HG03066 (cell line): ENCODE data around the gene CWC27.
"Not testable (repeated sequence)": the region's sequence is repeated elsewhere in the genome, so short reads cannot be mapped to it uniquely, and the experiment has no call there.

Source experiments
- ATAC-seq: cut with Tn5 transposase; IDR thresholded peaks from one replicate; pipeline ENCODE4 v1.9.1; 2021; ENCODE audit warnings: low read depth; ENCODE audit not compliant: unreplicated experiment

CWC27 gene

DNA sequence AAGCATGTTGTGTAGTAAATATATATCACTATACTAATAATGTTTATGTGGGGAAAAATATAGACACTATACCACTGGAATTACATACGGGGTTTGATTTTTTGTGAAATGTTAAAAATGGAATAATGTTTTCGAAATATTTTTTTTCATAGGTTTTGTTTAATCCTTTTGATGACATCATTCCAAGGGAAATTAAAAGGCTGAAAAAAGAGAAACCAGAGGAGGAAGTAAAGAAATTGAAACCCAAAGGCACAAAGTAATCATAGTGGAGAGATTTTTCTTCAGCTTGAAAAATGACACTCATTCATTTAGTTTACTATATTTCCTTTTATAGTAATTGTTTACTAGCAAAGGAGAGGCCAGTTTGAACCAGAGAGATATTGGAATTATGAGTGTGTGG is 17.6 kb downstream of the CWC27 start:
- no peak for ATAC-seq

DNA sequence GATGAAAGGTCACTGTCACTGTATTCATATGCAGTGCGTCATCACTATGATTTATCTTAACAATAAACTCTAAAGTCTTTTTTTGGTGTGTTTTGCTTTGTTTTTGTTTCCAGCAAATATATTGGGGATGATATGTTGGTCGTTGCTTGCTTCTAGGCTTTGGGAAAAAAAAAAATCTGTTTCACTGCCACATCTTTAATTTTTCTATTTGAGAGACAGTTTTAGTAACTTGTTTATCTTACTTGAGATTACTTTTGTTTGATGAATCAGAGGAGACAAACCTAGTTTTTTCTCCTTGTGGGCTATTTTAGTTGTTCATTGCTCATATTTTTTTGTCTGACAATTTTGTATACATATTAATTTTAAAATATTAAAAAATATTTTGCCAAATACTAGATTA is 19.4 kb downstream of the CWC27 start:
- ATAC-seq: no peak

DNA sequence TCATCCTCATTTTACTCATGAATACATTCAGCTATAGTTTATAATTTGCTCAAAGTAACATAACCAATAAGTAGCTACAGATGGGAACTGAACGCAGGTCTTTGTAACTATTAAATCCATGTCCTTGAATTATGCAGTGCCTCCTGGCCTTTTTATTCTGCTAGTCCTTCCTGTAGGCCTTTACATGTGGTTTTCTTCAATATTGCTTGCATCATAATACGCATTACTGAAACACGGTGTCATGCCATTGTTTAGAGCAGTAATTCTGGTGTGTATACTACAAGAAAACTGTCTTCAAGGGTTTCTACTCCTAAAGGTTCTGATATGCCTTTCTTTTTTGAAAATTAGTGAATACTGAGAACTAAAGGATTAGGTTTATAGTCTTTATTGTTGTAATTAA is 20.7 kb downstream of the CWC27 start:
- no peak for ATAC-seq

DNA sequence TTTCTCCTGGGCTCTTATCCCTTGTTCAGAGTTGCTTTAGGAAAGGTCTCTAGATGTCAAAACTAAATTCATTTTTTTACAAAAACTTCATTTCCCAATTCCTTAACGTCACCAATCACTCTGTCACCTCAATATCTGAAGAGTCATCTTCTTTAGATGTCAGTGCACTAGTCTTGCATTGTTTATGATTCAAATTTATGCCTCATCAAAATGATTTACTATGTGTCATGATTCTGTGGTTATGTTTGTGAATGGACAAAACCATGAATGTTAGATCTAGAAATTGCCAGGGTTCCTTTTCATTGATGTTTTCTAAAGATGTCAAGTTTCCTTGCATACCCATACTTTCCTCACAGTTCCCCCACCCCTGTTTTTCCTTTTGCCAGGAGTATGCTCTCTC is 21.5 kb downstream of the CWC27 start:
- no peak for ATAC-seq

DNA sequence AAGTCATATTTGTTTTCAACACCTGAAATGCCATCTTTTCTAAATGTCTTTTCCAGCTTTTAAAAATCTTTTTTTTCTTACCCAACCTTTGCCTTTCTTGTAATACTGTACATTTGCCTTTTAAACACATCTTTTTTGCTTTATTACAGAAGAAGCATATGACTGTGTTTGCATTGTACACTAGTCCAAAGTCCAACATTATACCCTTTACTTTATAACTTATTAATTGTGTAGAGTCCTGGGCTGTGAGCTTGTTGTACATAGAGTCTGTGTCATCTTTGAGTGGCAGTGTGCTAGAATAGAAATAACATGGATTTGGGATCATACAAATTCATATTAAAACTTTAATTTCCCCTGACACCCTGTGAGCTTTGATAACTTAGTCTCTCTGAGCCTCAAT is 23.7 kb downstream of the CWC27 start:
- ATAC-seq: no peak

DNA sequence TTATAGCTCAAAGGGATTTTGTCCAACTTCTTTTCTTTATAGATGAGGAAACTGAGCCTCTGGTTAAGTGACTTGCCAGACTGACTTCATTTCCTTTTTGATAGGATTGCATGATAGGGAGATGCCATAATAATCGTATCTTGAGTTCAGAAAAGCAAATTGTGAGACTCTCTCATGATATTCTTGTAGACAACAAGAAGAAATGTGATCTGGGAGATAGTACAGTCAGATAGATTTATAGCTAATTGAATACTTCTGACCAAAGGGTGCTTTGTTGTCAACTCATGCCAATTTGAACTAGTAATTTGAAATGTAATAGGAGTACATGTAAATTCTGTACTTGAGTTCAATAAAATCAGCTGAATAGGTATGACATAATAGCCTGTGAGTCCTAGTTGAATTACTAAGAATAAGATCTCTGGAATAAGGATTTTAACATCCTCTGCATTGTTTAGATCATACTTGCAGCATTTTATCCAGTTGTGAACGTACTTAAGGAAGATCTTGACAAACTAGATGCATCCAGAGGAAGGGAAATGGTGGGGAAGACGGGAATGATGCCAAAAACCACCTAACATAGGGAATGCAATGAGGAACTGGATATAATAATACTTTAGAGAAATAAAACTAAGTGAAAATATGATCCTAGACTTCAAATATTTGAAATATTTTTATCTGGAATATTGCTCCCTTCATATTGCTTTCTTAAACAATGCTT is 25.5 kb downstream of the CWC27 start:
- ATAC-seq: no peak

DNA sequence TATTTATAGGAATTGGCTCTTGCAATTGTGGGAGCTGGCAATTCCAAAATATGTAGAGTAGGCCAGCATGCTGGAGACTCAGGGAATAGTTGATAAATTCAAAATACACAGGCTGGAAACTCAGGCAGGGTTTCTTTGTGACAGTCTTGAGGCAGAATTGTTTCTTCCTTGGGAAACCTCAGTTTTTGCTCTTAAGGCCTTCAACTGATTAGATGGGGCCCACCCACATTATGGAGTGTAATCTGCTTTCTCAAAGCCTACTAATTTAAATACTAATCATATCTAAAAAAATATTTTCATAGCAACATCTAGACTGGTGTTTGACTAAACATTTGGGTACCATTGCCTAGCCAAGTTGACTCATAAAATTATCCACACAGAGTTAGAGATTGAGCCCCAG is 27.6 kb downstream of the CWC27 start:
- ATAC-seq: no peak

DNA sequence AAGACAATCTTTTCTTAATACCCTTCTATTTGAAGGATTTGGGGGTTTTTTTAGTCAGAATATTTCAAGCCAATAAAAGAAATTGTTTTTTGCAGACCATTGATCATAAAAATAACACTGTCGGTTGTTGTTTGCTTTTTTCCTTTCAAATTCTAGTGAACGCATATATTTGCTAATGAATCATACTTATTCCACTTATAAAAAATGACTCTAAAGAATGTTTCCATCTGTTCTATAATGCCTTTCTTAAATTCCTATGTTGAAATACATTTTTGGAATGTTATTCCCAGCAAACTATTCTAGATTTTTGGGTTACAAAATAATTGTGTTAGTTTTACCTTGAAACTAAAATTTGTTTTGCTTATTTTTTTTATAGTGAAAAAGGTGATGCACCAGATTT is 32.2 kb downstream of the CWC27 start:
- no peak for ATAC-seq

DNA sequence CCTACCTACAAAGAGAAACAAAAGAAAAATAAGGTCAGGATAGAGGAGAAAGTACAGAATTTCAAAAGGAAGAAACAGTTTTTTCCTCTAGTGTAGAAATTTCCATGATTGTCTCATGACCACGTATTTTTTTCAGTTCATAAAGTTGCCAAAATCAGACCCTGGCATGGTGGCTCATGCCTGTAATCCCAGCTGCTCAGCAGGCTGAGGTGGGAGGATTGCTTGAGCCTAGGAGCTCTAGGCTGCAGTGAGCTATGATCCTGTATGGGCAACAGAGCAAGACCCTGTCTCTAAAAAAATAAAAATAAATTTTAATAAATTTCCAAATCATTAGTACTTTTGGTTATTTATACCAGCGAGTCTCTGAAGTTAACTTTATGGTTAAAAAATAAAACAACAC is 37.8 kb downstream of the CWC27 start:
- no peak for ATAC-seq

DNA sequence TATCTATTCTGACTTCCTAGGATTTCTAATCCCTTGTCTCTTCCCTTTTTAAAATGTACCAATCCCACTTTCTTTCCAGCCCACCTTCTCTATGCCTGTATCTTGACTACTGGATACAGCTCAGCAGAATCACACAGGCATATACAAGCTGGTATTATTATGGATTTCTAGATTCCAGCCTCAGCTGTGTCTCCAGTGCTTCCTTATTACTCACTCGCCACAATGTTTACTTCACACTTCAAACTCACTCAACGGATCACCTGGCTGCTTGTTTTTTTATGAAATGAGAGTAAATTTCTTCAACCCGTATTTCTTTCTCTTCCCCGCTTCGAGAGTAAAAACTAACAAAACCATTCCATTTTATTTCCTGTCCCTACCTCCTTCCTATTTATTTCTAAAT is 38.8 kb downstream of the CWC27 start:
- no peak for ATAC-seq

DNA sequence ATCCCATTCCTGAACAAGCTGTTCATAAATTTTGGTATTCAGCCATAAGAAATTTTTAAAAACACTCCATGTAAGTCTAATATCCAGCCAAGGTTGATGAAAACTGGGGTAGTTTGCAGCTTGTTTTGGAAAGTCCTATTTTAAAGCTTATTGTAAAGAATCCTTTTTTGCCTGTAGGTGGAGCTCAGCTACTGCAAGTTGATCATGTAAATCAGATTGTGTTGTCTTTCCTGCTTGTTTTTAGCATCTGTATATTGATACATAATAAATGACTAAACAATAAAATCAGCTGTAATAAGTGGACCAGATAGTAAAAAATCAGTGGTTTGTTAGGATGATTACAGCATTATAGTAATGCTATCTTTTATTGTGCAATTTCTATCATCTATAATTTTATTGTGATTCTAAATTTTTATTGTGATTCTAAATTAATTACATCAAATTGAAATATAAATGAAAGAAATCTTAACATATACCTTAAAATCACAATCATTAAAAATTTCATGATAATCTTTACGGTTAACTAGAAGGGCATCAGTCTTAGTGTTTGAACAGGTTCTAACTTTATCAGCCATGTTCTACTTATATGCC is 42.4 kb downstream of the CWC27 start:
- ATAC-seq: no peak

DNA sequence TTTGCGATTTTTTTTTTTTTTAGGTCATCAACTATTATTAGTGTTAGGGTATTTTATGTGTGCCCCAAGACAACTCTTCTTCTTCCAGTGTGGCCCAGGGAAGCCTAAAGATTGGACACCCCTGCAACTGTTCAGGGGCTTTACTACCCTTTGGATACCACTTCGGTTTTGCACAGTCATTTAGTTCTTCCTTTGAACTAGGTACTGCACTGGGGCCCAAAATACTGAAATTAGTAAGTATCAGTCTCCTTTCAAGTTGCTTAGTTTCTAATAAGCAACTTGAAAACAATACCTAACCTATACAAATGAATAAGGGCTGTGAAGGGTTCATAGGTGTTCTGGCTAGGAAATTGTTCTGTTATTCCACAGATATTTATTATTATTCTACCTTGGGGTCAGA is 45.3 kb downstream of the CWC27 start:
- peak; percentile 87 for ATAC-seq

DNA sequence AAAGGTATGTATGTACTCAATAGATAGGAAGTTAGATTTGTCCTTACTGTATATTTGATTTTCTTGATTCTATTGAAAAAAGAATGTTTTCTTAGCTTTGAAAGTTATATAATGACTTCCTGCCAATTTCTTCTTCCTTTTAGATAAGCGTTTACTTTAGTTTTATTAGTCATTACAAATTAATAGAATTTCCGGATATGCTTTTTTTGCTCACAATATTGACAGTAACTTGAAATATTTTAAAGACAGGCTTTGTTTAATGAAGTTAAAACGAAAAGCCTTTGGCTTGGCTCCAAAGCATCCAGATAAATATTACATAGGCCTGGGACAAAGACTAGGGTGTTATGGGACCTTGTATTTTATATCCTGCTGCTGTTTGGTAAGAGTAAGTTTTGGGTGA is 49.5 kb downstream of the CWC27 start:
- ATAC-seq: no peak

DNA sequence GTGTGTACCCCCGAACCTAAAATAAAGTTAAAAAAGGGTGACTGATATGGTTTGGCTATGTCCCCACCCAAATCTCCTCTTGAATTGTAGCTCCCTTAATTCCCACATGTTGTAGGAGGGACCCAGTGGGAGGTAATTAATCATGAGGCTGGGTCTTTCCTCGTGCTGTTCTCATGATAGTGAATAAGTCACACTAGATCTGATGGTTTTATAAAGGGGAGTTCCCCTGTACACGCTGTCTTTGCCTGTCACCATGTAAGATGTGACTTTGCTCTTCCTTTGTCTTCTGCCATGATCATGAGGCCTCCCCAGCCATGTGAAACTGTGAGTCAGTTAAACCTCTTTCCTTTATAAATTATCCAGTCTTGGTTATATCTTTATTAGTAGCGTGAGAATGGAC is 50.6 kb downstream of the CWC27 start:
- ATAC-seq: not testable (repeated sequence)

DNA sequence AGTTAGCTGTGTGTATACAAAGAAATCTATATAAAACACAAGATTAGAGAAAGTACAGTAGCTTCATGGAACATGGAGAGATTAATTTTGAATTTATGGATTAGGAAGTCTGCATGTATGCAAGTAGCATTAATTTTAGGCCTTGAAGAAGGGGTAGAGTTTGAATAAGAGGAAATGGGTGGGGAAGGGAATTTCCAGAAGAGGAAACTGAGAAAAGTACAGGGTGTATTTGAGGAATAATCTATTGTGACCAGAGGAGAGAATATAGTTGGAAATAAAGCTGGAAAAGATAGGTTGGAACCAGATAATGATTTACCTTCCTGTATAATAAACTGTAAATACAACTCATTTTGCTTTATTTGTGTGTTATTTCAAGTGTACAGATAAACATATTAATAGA is 53.6 kb downstream of the CWC27 start:
- ATAC-seq: no peak

DNA sequence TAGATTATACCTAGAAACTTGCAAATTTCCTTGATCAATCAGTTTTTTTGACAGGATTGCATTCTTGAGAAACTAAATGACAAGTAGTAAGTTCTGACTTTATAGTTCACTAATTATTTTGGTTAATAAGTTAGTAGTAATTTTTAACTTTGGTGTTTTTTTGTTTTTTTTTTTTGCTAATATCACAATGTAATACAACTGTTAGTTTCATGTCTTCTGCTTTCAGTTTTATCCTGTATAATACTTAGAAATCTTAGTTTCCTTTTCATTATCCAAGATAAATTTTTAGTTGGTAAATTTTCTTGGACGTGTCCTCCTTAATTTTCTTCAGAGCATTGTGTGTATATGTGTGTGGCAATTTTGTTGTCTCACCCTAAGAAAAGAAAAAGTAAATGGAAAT is 57.8 kb downstream of the CWC27 start:
- no peak for ATAC-seq

DNA sequence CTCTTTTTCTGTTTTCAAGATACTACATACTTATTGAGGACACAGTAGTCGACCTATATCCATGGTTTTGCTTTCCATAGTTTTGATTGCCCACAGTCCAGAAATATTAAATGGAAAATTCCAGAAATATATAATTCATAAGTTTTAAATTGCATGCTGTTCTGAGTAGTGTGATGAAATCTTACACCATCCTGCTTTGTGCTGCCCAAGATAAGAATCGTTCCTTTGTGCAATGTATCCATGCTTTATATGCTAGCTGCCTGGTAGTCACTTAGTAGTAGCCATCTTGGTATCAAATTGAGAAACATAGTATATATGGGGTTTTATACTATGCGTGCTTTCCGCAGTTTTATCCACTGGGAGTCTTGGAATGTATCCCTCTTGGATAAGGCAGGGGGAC is 59.0 kb downstream of the CWC27 start:
- no peak for ATAC-seq

DNA sequence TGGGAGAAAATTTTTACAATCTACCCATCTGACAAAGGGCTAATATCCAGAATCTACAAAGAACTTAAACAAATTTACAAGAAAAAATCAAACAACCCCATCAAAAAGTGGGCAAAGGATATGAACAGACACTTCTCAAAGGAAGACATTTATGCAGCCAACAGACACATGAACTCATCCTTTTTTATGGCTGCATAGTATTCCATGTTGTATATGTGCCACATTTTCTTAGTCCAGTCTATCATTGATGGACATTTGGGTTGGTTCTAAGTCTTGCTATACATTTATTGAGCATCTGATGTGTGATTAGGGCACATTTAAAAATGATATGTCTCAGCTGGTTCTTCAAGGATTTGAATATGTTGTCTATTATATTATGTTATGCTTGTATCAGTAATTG is 61.9 kb downstream of the CWC27 start:
- ATAC-seq: not testable (repeated sequence)

DNA sequence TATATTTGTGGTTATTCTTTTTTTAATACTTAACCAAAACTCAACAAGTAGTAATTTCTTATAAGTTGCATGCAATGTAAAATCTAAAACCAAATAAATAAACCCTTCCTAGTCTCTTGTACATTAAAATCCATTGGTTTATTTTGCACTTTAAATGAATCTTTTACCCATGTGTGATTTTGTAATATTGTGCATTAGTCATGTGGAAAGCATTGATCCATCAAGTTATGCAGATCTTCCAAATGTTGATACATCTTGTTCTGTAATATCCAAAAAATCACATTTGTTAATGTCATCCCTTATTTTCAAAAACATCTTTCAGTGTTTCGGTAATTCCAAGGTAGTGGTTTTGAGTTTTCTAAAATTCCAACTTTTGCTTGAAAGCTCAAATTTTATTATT is 63.3 kb downstream of the CWC27 start:
- ATAC-seq: no peak

DNA sequence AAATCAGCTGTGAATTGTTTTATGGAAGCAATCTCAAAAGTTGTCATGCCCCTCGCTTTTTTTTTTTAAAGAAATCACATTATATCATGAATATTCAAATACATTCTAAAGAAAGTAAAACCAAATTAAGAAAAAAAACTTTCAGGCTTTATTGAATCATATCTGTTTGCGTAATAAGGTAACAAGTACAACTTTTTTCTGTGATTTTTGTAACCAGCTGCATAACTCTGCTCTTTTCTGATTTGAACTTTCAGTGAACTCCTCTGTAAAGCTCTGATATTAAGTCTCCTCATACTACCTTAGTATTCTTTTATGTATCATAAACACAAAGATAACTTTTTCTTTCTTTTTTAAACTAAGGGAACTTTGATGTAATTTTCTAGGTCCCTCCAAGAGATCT is 65.3 kb downstream of the CWC27 start:
- no peak for ATAC-seq

DNA sequence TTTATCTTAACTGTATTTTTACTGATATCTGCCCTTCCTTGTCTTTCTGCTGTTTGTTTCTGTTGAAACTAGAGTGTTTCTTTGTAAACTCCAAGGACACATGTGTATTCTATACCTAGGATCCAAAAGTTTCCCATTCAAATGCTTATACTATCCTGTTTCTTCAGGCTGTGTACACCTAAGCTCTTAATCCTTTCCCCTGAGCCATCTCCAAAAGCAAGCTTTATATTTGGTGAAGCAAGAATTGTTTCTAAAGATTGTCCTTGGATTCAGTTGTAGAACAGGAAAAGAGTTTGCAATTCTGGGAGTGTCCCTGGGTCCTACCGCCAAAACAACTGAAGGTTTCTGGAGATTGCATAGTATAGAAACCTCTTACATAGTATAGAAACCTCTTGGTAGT is 65.9 kb downstream of the CWC27 start:
- ATAC-seq: no peak

DNA sequence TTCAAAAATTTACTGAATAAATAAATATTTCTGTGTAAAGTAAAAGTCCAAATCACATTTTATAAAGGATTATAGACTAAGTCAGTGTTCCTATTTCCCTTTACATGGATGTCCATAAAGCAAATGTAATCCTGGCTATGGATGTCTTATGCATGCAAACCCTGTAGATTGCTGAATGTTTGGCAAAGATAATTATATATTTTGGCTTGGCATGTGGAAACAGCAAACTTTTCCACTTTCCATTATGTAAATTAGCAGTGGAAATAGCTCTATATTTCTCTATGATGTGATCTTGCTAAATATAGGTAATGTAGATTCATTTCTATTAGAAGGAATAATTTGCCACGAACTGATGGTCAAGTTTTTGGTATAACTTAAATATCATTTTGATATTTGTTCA is 66.5 kb downstream of the CWC27 start:
- ATAC-seq: no peak
